ENCODE data around the gene LYRM7.

- no peak for TF ChIP-seq EZH2phosphoT487 (IDR thresholded peaks at IDR 0.05; ENCODE audit: borderline replicate concordance, low read length)
- no peak for TF ChIP-seq CTCF (IDR thresholded peaks at IDR 0.05; ENCODE audit: low read depth, low read length, poor library complexity, severe bottlenecking)
Measured at GRCh38 chr5:131245948-131246347, 75.2 kb downstream of the LYRM7 start.
